Measurements from ENCODE around the gene WDR17. TPM values are rescaled to one million over a fixed set of nuclear protein-coding genes. Genes with fewer than 3 reads are reported as not detected.

The WDR17 gene
- total RNA-seq, 1 donor from 2014 or later: 7.2 TPM

Other genes starting within 250 kb of the WDR17 start
- gene SPATA4, start 129.7 kb downstream of the WDR17 start, total RNA-seq (ENCODE audit: insufficient read depth, low replicate concordance): 0.72 TPM
- gene ASB5, start 203.4 kb downstream of the WDR17 start, total RNA-seq (ENCODE audit: insufficient read depth, low replicate concordance): 3.6 TPM